Measurements from ENCODE around the gene MRPL51.
A peak's percentile ranks its signal among the peaks of the same experiment; 100 is the strongest.

MRPL51 gene

GRCh38 chr12:6461401-6462233 is 31.4 kb downstream of the MRPL51 start:
- DNase-seq (ENCODE audit: low spot score), result no peak

- DNase-seq (ENCODE audit: low spot score), result no peak
Observed at GRCh38 chr12:6460751-6461371, 32.2 kb downstream of the MRPL51 start.

DNA sequence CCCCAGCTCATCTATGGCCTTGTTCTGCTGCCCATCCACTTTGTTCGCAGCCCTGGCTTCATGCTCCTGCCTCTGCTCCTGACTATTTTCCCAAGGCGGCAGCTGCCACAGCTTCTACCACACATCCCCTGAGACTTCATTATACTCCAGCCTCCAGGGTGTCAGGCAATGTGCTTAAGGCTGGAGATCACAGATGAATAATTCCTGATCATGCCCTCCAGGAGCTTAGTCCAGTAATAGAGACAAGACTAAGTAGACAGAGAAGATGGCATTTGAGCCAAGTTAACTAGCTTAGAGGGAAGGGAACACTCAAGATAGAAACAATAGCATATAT is 34.1 kb downstream of the MRPL51 start:
- DNase-seq (ENCODE audit: low spot score), result no peak

- DNase-seq (ENCODE audit: low spot score), result no peak
Observed at GRCh38 chr12:6458281-6459003, 34.6 kb downstream of the MRPL51 start.

DNA sequence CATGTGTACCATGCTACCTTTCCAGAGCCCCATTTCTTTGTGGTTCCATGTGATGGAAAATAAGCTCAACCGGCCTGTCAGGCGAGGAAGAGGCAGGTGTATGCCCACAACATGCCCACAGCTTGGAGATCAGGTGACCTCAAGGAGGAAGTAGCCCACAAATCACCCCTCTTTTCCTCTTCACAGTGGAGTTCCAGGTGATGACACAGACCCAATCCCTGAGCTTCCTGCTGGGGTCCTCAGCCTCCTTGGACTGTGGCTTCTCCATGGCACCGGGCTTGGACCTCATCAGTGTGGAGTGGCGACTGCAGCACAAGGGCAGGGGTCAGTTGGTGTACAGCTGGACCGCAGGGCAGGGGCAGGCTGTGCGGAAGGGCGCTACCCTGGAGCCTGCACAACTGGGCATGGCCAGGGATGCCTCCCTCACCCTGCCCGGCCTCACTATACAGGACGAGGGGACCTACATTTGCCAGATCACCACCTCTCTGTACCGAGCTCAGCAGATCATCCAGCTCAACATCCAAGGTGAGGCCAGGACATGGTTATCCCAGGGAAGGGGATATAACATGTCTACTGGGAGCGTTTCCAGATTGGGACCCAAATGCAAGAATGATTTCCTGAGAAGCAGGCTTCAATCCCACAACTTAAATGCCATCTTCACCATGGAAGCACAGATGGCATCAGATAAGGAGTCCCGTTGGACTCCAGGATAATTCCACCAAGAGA is 35.7 kb downstream of the MRPL51 start:
- DNase-seq (ENCODE audit: low spot score), result no peak

GRCh38 chr12:6452944-6453630 is 40.0 kb downstream of the MRPL51 start:
- DNase-seq (ENCODE audit: low spot score), result no peak

DNA sequence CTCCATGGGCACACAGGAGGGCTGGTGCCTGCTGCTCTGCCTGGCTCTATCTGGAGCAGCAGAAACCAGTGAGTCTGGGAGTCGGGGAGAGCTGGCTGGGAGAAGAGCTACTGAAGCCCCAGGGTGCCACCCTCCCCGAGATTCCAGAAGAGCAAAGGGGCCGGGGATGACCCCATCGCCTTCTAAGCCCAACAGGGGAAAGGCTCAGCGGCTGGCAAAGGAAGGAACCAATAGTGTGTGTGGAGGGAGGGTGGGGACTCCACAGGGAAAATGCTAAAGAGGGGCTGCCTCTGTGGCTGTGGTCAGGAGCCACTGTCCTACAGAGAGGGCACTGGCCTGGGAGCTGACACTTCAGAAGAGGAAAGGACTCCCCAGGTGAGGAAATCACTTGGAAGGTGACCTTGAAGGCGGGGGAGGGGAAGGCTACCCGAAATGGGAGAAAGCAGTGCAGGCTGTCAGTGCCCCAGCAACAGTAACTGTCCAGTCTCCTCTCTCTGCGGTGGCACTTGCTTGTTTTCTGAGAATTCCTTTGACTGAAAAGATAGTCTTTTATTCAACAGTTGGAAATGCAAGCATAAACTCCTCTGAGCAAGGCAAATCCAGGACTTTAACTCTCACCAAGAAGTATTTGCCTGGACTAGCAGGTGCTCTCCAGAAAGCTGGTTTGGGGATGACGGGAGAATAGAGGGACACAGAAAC is 40.7 kb downstream of the MRPL51 start:
- DNase-seq (ENCODE audit: low spot score), result no peak

DNA sequence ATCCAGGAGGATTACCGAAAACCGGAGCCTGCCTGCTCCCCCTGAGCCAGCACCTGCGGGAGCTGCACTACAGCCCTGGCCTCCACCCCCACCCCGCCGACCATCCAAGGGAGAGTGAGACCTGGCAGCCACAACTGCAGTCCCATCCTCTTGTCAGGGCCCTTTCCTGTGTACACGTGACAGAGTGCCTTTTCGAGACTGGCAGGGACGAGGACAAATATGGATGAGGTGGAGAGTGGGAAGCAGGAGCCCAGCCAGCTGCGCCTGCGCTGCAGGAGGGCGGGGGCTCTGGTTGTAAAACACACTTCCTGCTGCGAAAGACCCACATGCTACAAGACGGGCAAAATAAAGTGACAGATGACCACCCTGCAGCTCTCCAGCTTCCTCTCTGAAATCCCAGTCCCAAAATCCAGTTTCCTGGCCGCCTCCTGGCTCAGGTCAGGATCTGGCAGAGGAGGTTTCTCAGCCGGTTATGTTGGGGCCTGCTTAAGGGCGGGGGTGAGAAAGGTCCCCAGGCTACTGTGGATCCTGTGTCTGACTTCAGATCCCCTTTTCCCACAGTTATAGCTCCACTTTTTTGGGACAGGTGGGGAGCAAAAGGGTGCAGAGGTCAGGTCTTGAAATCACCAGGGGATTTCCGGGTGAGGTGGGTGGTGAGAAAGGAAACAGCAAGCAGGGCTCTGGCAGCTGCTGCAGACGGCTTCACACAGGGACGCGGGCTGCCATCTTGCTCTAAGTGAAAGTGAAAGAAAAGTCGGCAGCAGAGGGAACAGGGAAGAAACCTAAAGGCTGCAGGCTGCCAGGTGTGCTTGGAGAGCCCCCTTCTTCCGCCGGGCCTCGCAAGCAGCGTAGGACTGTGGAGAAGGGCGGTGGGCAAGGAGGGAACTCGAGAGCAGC is 41.5 kb downstream of the MRPL51 start, which contains the start of gene TAPBPL:
TSS of gene TAPBPL (plus strand) at position 695 of the 897 bp plus-strand sequence. CDS start 207 bp downstream, outside the sequence.
- peak; percentile 43 for DNase-seq (ENCODE audit: low spot score)

- no peak for DNase-seq (ENCODE audit: low spot score)
Observed at GRCh38 chr12:6450869-6451347, 42.2 kb downstream of the MRPL51 start.

DNA sequence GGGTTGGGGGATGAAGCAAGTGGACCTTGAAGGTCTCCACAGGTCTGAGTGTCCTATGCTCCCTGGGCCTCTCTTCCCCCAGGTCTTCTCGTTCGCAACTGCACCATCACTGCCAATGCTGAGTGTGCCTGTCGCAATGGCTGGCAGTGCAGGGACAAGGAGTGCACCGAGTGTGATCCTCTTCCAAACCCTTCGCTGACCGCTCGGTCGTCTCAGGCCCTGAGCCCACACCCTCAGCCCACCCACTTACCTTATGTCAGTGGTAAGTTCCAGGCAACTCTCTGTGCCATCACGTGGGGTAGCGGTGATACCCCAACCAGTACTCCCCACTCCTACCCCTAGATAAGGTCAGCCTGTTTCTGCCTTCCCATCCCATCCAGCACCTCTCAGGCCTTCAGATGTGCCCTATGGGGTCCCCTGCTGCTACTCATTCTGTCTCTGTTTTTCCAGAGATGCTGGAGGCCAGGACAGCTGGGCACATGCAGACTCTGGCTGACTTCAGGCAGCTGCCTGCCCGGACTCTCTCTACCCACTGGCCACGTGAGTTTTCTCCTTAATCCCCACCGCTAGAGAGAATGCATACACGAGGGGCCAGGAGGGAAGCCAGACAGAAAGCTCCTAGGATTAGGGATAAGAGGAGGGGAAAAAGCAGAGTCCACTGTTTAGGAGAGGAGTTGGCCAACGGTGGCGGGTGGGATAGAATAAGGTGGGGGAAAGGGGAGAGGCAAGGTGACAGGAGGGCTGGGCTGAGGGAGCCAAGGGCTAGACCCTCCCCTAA is 42.8 kb downstream of the MRPL51 start:
- no peak for DNase-seq (ENCODE audit: low spot score)

DNA sequence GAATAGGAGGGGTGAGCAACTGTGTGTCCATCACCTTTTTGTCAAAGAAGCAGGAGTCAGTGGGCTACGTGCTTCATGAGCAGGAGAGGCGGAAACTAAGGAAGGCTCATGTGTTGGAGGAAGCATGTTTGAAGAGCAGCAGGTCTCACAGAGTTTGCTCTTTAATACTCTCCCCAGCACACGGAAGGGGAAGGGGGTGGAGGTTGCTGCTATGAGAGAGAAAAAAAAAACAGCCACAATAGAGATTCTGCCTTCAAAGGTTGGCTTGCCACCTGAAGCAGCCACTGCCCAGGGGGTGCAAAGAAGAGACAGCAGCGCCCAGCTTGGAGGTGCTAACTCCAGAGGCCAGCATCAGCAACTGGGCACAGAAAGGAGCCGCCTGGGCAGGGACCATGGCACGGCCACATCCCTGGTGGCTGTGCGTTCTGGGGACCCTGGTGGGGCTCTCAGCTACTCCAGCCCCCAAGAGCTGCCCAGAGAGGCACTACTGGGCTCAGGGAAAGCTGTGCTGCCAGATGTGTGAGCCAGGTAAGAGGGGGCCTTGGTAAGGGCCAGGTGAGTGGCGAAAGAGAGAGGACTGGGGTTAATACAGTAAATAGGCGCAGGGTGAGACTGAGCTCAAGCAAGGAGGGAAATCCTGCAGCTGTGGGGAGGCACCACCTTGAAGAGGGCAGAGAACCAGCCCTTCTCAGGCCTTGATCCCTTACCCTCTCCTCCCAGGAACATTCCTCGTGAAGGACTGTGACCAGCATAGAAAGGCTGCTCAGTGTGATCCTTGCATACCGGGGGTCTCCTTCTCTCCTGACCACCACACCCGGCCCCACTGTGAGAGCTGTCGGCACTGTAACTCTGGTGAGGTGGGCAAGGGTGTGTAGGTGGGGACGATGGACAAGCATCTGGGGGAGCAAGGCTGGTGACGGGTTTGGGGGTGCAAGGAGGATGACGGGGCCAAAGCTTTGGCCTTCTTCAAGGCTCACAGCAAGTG is 48.1 kb downstream of the MRPL51 start, which contains the start of gene CD27:
TSS of gene CD27 (plus strand) at position 252 of the 985 bp plus-strand sequence. CDS start at position 393, 141 bp downstream.
- no peak for DNase-seq (ENCODE audit: low spot score)

- DNase-seq (ENCODE audit: low spot score), result no peak
Observed at GRCh38 chr12:6444031-6444430, 49.0 kb downstream of the MRPL51 start.

DNA sequence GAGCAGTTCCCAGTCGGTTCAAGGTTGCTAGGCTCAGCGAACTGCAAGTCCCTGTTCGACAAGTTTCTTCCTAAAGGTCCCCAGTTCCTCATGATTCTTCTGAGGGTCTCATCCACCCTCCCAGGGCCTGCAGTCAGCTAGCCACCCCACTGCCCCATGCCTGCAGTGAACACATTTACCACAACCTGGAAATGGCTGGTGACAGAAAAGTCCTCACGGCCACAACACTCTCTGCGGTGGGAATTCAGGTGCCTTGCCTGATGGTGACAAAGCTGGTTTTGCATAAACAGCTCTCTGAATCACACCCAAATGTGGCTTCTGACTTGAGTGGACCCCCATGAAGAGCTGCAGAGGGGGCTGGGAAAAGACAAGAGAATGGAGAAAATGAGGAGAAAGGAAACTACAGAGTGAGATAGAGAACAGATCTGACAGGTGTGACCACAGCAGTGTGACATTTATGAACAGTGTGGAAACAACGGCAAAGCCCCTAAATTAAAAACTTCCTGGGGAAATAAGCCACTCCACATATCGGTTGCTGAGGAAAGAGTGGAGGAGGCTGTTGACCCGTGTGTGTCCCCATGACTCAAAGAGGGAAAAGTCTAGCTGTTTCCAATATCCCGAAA is 49.6 kb downstream of the MRPL51 start:
- DNase-seq (ENCODE audit: low spot score), result no peak

GRCh38 chr12:6442836-6443235 is 50.2 kb downstream of the MRPL51 start:
- DNase-seq (ENCODE audit: low spot score), result no peak
